PC-9 (cell line): ENCODE measurements around the gene PLEKHG7. TPM values are rescaled to one million over a fixed set of nuclear protein-coding genes. Genes with fewer than 3 reads are reported as not detected.

Experiments used
- BruUV-seq: library from RNA; stranded (reverse); fragments of 400-500 nt; replicated peaks from 2 replicates; lab custom pipeline; 2021; lab: Mats Ljungman, UMichigan
- CTCF ChIA-PET: fragments of 300-600 bp; sonication (Branson Sonifier 250); formaldehyde crosslinking; loops from one replicate; lab custom pipeline; 2022; ENCODE audit warnings: antibody characterized with exemption; lab: Charles Lee
- POLR2A ChIA-PET: fragments of 300-600 bp; sonication (Branson Sonifier 250); formaldehyde crosslinking; loops from one replicate; lab custom pipeline; 2022; ENCODE audit warnings: antibody characterized with exemption; ENCODE audit not compliant: unreplicated experiment; lab: Charles Lee
- DNase-seq, 2 experiments: peaks; one replicate each; pipeline versions ENCODE4 v3.0.0 to v3.0.0-alpha.2; 2015 to 2022; ENCODE audit warnings: mixed read lengths in 1 of 2
- H2AFZ ChIP-seq: fragments of 200-600 bp; sonication (generic); 2 replicates; pipeline ENCODE4 v1.8.1; 2017; ENCODE audit warnings: antibody characterized with exemption
- H3F3A ChIP-seq: fragments of 200-600 bp; sonication (generic); 2 replicates; pipeline ENCODE4 v1.8.1; 2017; ENCODE audit warnings: antibody characterized with exemption, mild to moderate bottlenecking, low read depth; ENCODE audit not compliant: insufficient read depth
- H3K27ac ChIP-seq: fragments of 200-600 bp; sonication (generic); 2 replicates; pipeline ENCODE4 v1.6.1; 2016; ENCODE audit warnings: mixed run types
- H3K27me3 ChIP-seq: fragments of 200-600 bp; sonication (generic); 2 replicates; pipeline ENCODE4 v1.6.1; 2016; ENCODE audit warnings: low read depth, mixed run types; ENCODE audit not compliant: insufficient read depth
- H3K36me3 ChIP-seq: fragments of 200-600 bp; sonication (generic); 2 replicates; pipeline ENCODE4 v1.6.1; 2016; ENCODE audit warnings: low read depth, mixed run types
- H3K4me1 ChIP-seq: fragments of 200-600 bp; sonication (generic); replicated peaks from 2 replicates; pipeline ENCODE4 v1.6.1; 2016; ENCODE audit warnings: mixed run types; ENCODE audit not compliant: insufficient read depth
- H3K4me2 ChIP-seq: fragments of 200-600 bp; sonication (generic); 2 replicates; pipeline ENCODE4 v1.6.1; 2017; ENCODE audit warnings: mixed run types
- H3K4me3 ChIP-seq: fragments of 200-600 bp; sonication (generic); 2 replicates; pipeline ENCODE4 v1.6.1; 2016; ENCODE audit warnings: mixed run types
- H3K79me2 ChIP-seq: fragments of 200-600 bp; sonication (generic); 2 replicates; pipeline ENCODE4 v1.6.1; 2017; ENCODE audit warnings: low read depth, mixed run types
- H3K9me2 ChIP-seq: fragments of 200-600 bp; sonication (generic); 2 replicates; pipeline ENCODE4 v1.8.1; 2017; ENCODE audit warnings: mild to moderate bottlenecking; ENCODE audit not compliant: insufficient read depth
- H3K9me3 ChIP-seq: fragments of 200-600 bp; sonication (generic); 2 replicates; pipeline ENCODE4 v1.8.1; 2016; ENCODE audit warnings: low read depth; ENCODE audit not compliant: insufficient read depth
- H4K20me1 ChIP-seq: fragments of 200-600 bp; sonication (generic); 2 replicates; pipeline ENCODE4 v1.8.1; 2017; ENCODE audit not compliant: insufficient read depth
- EZH2 ChIP-seq: fragments of 200-600 bp; sonication (generic); IDR thresholded peaks from 2 replicates; pipeline ENCODE4 v1.8.0; 2017; ENCODE audit warnings: antibody characterized with exemption, low read depth
- intact Hi-C: fragments of 100-400 bp; cut with micrococcal nuclease; formaldehyde crosslinking; loops from one replicate; pipeline ENCODE4 v1.10.0; 2022; ENCODE audit not compliant: unreplicated experiment
- total RNA-seq: library from RNA; stranded (reverse); gene quantifications from 2 replicates; pipeline ENCODE4 v1.2.3, GENCODE V29; 2021
- TF ChIP-seq, protein P1 (sequence below): fragments of 200-600 bp; sonication (generic); conservative IDR thresholded peaks from 2 replicates; pipeline ENCODE4 v1.6.1; 2017; ENCODE audit warnings: mixed run types, antibody characterized with exemption, mild to moderate bottlenecking, moderate library complexity

The PLEKHG7 gene
- total RNA-seq, 1 experiment from 2014 or later, result not detected

DNA sequence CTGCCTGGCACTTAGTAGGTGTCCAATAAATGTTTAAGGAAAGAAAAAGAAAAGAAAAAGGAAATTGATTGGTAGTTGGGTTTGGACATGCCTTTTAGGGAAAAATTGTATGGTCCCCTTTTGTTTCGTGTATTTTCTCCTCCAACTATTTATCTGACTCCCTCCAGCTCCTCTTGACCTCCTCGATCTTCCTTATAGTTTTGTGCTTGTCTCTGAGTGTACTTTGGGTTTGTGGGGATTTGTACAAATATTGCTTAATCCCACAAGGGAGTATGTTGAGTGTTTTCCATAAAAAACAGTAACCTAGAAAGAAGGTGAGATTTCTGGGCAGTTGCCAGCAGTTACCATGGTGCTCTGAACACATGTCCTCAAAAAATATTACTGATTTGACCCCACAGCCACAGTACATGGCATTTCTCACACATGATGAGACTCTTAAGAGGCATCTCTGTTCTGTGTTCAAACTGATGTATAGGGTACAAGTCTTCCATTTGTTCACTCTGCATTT, 15.7 kb downstream of the PLEKHG7 start:
- intact Hi-C loops, result no loop called here
- no peak for DNase-seq
- no TSS peak for BruUV-seq

DNA sequence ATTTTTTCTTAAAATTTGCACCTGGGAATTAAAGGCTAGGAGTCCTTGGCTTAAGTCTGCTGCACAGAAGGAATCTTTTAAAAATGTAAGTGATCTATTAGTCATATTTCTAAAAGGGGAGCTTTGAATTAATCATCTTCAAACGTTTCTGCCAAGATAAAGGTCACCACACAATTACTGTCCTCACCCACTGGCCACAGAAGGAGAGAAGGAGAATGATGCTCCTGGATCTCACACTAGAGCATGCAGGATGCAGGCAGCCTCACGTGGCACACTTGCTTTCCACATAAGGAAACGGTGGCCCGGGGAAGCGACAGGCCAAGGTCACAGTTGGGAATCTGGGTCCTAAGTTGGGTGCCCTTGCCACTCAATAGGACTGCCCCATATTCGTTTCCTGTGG, 16.9 kb downstream of the PLEKHG7 start:
- no peaks in the 10 kb centered on the region for H3K36me3 ChIP-seq
- no peak overlapping the region for H2AFZ ChIP-seq
- no peak overlapping the region for H3K4me2 ChIP-seq
- intact Hi-C loops, result no loop called here
- H3K9me2 ChIP-seq, result no peaks in the 10 kb centered on the region
- H3K27ac ChIP-seq, result no peak overlapping the region
- no peak overlapping the region for H3K4me3 ChIP-seq
- H3F3A ChIP-seq, result no peaks in the 10 kb centered on the region
- CTCF ChIA-PET, result no interaction called here
- H3K4me1 ChIP-seq, result no peaks in the 10 kb centered on the region
- H3K9me3 ChIP-seq, result peaks cover under 1% of the 10 kb centered on the region; the same call in 1 of the 2 replicates
- POLR2A ChIA-PET, result no interaction called here
- H3K79me2 ChIP-seq, result no peaks in the 10 kb centered on the region
- no TSS peak for BruUV-seq
- H3K27me3 ChIP-seq, result no peaks in the 10 kb centered on the region
- TF ChIP-seq, protein P1, sequence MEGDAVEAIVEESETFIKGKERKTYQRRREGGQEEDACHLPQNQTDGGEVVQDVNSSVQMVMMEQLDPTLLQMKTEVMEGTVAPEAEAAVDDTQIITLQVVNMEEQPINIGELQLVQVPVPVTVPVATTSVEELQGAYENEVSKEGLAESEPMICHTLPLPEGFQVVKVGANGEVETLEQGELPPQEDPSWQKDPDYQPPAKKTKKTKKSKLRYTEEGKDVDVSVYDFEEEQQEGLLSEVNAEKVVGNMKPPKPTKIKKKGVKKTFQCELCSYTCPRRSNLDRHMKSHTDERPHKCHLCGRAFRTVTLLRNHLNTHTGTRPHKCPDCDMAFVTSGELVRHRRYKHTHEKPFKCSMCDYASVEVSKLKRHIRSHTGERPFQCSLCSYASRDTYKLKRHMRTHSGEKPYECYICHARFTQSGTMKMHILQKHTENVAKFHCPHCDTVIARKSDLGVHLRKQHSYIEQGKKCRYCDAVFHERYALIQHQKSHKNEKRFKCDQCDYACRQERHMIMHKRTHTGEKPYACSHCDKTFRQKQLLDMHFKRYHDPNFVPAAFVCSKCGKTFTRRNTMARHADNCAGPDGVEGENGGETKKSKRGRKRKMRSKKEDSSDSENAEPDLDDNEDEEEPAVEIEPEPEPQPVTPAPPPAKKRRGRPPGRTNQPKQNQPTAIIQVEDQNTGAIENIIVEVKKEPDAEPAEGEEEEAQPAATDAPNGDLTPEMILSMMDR, result no peak
- TF ChIP-seq EZH2, result no peak
- DNase-seq, result no peak
- no peaks in the 10 kb centered on the region for H4K20me1 ChIP-seq

More for the DNA sequence above, 15.7 kb downstream of the PLEKHG7 start:
- Histone ChIP-seq H3K79me2 (no peaks in the 10 kb centered on the region), H3K9me3 (no peaks in the 10 kb centered on the region), H3K4me1 (no peaks in the 10 kb centered on the region), H3K9me2 (no peaks in the 10 kb centered on the region), H3K36me3 (no peaks in the 10 kb centered on the region), H4K20me1 (no peaks in the 10 kb centered on the region), H3K27me3 (no peaks in the 10 kb centered on the region), H3F3A (no peaks in the 10 kb centered on the region), H3K4me2 (no peak overlapping the region), H3K27ac (no peak overlapping the region), H3K4me3 (no peak overlapping the region), H2AFZ (no peak overlapping the region)
- CTCF ChIA-PET, result no interaction called here
- TF ChIP-seq, protein P1, result no peak
- POLR2A ChIA-PET, result no interaction called here

DNA sequence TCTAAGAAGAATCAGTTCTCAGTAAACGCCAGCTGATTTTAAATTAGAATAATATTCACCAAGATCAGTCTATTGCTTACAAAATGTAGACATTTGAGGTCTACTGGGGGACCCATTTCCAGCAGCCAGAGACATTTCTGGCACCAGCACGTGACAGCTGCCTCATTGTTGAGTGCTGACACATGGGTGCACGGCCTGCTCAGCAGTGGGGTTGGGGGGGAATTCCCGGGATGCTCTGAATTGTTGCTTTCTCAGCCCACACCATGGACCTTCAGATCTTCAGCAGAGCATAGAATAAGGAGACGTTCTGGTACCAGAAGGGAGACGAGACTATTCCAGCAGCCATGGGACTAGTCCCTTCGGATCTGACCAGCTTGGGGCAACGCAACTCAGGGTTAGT, 18.3 kb downstream of the PLEKHG7 start:
- intact Hi-C loops, result no loop called here
- no peaks in the 10 kb centered on the region for H4K20me1 ChIP-seq
- H3K79me2 ChIP-seq, result no peaks in the 10 kb centered on the region
- no peaks in the 10 kb centered on the region for H3K4me1 ChIP-seq
- no peaks in the 10 kb centered on the region for H3K9me2 ChIP-seq
- no peak overlapping the region for H3K4me2 ChIP-seq
- H3F3A ChIP-seq, result no peaks in the 10 kb centered on the region
- TF ChIP-seq, protein P1, result no peak
- TF ChIP-seq EZH2, result no peak
- H3K4me3 ChIP-seq, result no peak overlapping the region
- H3K9me3 ChIP-seq, result peaks cover 5% of the 10 kb centered on the region; the same call in 1 of the 2 replicates
- no peaks in the 10 kb centered on the region for H3K36me3 ChIP-seq
- H3K27me3 ChIP-seq, result no peaks in the 10 kb centered on the region
- ChIA-PET CTCF (no interaction called here), POLR2A (no interaction called here)
- BruUV-seq, result no TSS peak
- H2AFZ ChIP-seq, result no peak overlapping the region
- no peak overlapping the region for H3K27ac ChIP-seq
- DNase-seq, result no peak
